GM12865 (cell line): ENCODE data around the gene TMEM198.

Experiments used
- DNase-seq: peaks from one replicate; pipeline ENCODE4 v3.0.0; 2010; ENCODE audit warnings: low read depth
- H3K4me3 ChIP-seq: 2 replicates; pipeline ENCODE4 v1.5.1; 2011; ENCODE audit warnings: mild to moderate bottlenecking, low read depth, low read length, control low read depth
- TF ChIP-seq, protein P1 (sequence below): IDR thresholded peaks from 2 replicates; pipeline ENCODE4 v1.5.1; 2011; ENCODE audit warnings: low read length, control low read depth, low read depth, inconsistent platforms; ENCODE audit not compliant: insufficient read depth; ENCODE audit errors: missing control alignments

TMEM198 gene

DNA sequence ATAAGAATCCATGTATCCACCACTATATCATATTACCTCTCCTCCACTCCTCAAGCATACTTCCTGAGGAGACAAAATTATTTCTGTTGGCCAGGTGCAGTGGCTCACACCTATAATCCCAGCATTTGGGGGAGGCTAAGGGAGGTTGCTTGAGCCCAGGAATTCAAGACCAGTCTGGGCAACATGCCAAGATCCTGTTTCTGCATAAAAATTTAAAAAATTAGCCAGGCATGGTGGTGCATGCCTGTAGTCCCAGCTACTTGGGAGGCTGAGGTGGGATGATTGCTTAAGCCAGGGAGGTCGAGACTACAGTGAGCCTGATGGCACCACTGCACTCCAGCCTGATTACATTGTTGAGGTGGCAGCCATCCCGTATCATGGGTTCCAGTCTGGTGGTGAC lies 37.5 kb downstream of the TMEM198 start:
- DNase-seq, result no peak
- TF ChIP-seq, protein P1, sequence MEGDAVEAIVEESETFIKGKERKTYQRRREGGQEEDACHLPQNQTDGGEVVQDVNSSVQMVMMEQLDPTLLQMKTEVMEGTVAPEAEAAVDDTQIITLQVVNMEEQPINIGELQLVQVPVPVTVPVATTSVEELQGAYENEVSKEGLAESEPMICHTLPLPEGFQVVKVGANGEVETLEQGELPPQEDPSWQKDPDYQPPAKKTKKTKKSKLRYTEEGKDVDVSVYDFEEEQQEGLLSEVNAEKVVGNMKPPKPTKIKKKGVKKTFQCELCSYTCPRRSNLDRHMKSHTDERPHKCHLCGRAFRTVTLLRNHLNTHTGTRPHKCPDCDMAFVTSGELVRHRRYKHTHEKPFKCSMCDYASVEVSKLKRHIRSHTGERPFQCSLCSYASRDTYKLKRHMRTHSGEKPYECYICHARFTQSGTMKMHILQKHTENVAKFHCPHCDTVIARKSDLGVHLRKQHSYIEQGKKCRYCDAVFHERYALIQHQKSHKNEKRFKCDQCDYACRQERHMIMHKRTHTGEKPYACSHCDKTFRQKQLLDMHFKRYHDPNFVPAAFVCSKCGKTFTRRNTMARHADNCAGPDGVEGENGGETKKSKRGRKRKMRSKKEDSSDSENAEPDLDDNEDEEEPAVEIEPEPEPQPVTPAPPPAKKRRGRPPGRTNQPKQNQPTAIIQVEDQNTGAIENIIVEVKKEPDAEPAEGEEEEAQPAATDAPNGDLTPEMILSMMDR, result no peak
- H3K4me3 ChIP-seq, result no peak overlapping the region

DNA sequence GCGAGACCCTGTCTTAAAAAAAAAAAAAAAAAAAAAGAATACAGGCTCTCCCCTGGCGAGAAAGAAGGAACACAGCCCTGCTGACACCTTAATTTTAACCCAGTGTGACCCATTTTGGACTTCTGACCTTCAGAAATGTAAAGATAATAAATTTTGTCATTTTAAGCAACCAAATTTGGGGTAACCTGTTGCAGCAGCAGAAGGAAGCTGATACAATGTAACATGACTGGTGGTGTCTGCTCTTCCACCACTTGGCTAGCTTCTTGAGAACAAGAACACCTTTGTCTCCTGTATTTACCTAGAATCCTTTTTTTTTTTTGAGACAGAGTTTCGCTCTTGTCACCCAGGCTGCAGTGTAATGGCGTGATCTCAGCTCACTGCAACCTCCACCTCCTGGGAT lies 47.3 kb downstream of the TMEM198 start:
- TF ChIP-seq, protein P1, result no peak
- H3K4me3 ChIP-seq, result no peak overlapping the region
- DNase-seq, result no peak

DNA sequence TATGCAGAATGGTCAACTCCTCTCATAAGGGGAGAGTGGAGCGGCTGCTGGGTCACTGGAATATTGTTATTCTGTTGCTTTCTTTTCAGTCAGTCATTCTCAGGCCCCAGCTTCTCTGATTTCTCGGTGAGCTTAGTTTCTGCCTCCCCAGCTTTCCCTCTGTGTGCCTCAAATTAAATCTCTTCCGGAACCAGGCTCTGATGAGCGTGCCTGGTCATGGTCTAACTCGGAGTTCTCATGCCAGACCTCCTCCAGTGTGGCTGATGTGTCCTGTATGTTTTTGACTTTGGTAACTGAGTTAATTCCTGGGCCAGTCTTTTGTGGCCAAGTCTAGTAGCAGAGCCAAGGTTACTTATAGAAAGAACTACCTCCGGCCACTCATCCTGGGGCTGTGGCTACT lies 48.9 kb downstream of the TMEM198 start:
- no peak for DNase-seq
- TF ChIP-seq, protein P1, result no peak
- H3K4me3 ChIP-seq, result no peak overlapping the region

DNA sequence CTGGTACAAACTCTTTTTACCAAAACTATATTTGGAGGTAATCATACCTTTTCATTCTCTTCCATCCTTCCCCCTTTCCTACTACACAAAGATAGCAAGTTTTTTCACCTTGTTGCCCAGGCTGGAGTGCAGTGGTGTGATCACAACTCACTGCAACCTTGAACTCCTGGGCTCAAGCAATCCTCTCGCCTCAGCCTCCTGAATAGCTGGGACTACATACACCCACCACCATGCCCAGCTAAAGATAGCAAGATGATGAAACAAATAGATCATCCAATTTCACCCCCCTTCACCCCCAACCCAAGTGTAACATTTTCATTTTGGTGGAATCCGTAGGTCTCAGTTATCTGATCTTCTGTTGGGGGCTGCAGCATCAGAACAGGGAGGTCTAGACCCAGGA lies 49.3 kb downstream of the TMEM198 start:
- DNase-seq, result no peak
- TF ChIP-seq, protein P1, result no peak
- H3K4me3 ChIP-seq, result no peak overlapping the region

DNA sequence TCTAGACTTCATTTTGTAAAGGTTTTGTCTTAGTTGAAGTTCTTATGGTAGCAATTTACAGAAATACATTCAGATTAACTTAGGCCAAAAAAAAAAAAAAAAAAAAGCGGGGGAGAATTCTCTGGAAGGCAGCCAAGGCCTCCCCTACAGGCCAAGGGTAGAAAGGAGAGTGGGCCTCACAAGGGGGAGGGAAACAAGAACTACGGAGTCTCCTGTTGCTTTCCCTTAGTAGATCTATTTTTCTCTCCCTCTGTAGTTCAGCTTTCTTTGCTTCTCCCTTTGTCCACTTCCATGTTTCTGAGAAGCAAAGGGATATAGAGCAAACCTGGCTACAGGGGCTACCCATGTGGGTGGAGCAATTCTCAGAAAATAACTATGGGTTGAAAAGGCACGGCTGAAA lies 51.4 kb downstream of the TMEM198 start:
- H3K4me3 ChIP-seq, result no peak overlapping the region
- TF ChIP-seq, protein P1, result no peak
- DNase-seq, result no peak

DNA sequence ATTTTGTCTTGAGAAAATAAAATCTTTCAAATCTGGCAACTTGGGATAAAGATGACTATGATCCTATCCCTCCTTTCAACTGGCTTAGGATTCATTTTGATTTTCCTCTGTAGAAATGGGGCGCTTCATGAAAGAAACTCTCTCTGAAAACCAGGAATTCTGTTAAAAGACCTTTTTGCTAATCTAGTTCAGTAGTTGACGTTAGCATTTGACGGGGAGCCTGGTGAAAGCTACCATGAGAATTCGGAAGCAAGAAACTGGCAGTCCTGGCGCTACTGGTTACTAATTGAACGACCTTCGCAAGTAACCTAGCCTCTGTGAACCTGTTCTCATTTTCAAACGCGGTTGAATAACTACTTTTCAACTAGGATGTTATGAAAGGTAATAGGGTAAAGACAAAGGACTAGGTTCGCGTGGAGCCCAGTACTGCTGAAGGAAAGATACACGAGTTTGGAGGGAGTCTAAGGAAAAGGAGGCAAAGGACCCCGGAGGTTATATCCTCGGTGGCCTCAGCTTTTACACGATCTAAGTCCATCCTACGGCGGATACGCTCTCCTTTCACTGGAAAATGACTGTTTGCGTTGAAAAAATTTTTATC lies 53.2 kb downstream of the TMEM198 start:
- no peak for DNase-seq
- peak overlapping the region; percentile 81 for H3K4me3 ChIP-seq
- TF ChIP-seq, protein P1, result no peak
